Lower lobe of right lung (tissue), 2 donors: Measurements from ENCODE around the gene IGFALS. TPM values are rescaled to one million over a fixed set of nuclear protein-coding genes. Genes with fewer than 3 reads are reported as not detected.

Source experiments
- ATAC-seq, 2 donors: fragments of 200-7000 bp; cut with Tn5 transposase; one replicate each; pipeline ENCODE4 v1.9.1; 2020 to 2022; ENCODE audit warnings: mild to moderate bottlenecking in 2 of 2, moderate library complexity in 2 of 2
- DNase-seq: peaks from one replicate; pipeline ENCODE4 v3.0.0-alpha.2; 2020
- H3K27ac ChIP-seq: fragments of 200-600 bp; one replicate; pipeline ENCODE4 v1.8.0; 2022
- H3K27me3 ChIP-seq: fragments of 200-600 bp; one replicate; pipeline ENCODE4 v1.8.0; 2022; ENCODE audit warnings: low read depth
- H3K36me3 ChIP-seq: fragments of 200-600 bp; one replicate; pipeline ENCODE4 v1.8.0; 2022; ENCODE audit warnings: mild to moderate bottlenecking
- H3K4me1 ChIP-seq: fragments of 200-600 bp; one replicate; pipeline ENCODE4 v1.8.0; 2022
- H3K4me3 ChIP-seq: fragments of 200-600 bp; one replicate; pipeline ENCODE4 v1.8.0; 2022; ENCODE audit warnings: mild to moderate bottlenecking
- H3K9me3 ChIP-seq: fragments of 200-600 bp; one replicate; pipeline ENCODE4 v1.8.0; 2022
- CTCF ChIP-seq: fragments of 200-600 bp; IDR thresholded peaks from one replicate; pipeline ENCODE4 v1.8.0; 2022; ENCODE audit warnings: antibody characterized with exemption, mild to moderate bottlenecking
- intact Hi-C: fragments of 100-400 bp; cut with DNase I; formaldehyde crosslinking; loops from one replicate; pipeline ENCODE4 v1.11.0; 2022
- total RNA-seq: library from RNA; stranded (reverse); fragmentation: NEBNext Ultra II Directional; extraction: Animal tissue kit (Norgen Biotek cat#: 25700); gene quantifications from one replicate; pipeline ENCODE4 v1.2.1, GENCODE V29; 2021
- donor health status: DM: no; HTN: yes; CAD: no; lungs with severe emphysema.

IGFALS gene
- total RNA-seq, 1 donor from 2014 or later: 0.97 TPM

- Histone ChIP-seq H3K9me3 (no peaks in the 10 kb centered on the region), H3K4me1 (peaks cover 23% of the 10 kb centered on the region), H3K4me3 (no peak overlapping the region), H3K36me3 (peaks cover 45% of the 10 kb centered on the region), H3K27me3 (no peaks in the 10 kb centered on the region), H3K27ac (no peak overlapping the region)
- ATAC-seq (no peak), DNase-seq (peak; percentile 42)
- intact Hi-C loops: no loop called here
- TF ChIP-seq CTCF: no peak
These were observed 6.0 kb downstream of the IGFALS start for GRCh38 chr16:1787322-1788094.

- intact Hi-C loops: no loop called here
- TF ChIP-seq CTCF: no peak
- ATAC-seq (no peak), DNase-seq (no peak)
- no peak overlapping the region for H3K4me3 ChIP-seq
- H3K36me3 ChIP-seq: peaks cover 45% of the 10 kb centered on the region
- no peaks in the 10 kb centered on the region for H3K27me3 ChIP-seq
- H3K9me3 ChIP-seq: no peaks in the 10 kb centered on the region
- peaks cover 23% of the 10 kb centered on the region for H3K4me1 ChIP-seq
- H3K27ac ChIP-seq: no peak overlapping the region
These were observed 6.5 kb downstream of the IGFALS start for GRCh38 chr16:1787056-1787321.

GRCh38 chr16:1786242-1787055 lies 7.1 kb downstream of the IGFALS start:
- Histone ChIP-seq H3K4me3 (no peak overlapping the region), H3K27me3 (no peaks in the 10 kb centered on the region), H3K36me3 (peaks cover 45% of the 10 kb centered on the region), H3K27ac (no peak overlapping the region), H3K4me1 (peaks cover 25% of the 10 kb centered on the region), H3K9me3 (no peaks in the 10 kb centered on the region)
- no peak for ATAC-seq
- intact Hi-C loops: no loop called here
- no peak for DNase-seq
- TF ChIP-seq CTCF: no peak

- no peak for ATAC-seq
- Histone ChIP-seq H3K9me3 (no peaks in the 10 kb centered on the region), H3K27ac (no peak overlapping the region), H3K4me1 (peaks cover 32% of the 10 kb centered on the region), H3K4me3 (no peak overlapping the region), H3K36me3 (peaks cover 49% of the 10 kb centered on the region), H3K27me3 (no peaks in the 10 kb centered on the region)
- DNase-seq: no peak
- intact Hi-C loops: no loop called here
- no peak for TF ChIP-seq CTCF
These were observed 7.7 kb downstream of the IGFALS start for GRCh38 chr16:1785846-1786170.

GRCh38 chr16:1784977-1785845 lies 8.3 kb downstream of the IGFALS start:
- Histone ChIP-seq H3K36me3 (peaks cover 55% of the 10 kb centered on the region), H3K4me1 (peaks cover 38% of the 10 kb centered on the region), H3K27ac (no peak overlapping the region), H3K9me3 (no peaks in the 10 kb centered on the region), H3K27me3 (no peaks in the 10 kb centered on the region), H3K4me3 (no peak overlapping the region)
- TF ChIP-seq CTCF: no peak
- ATAC-seq (no peak), DNase-seq (no peak)
- intact Hi-C loops: no loop called here
